ENCODE results near the gene FOXK2.

- TF ChIP-seq POLR2A (IDR thresholded peaks at IDR 0.05) = no peak
- TF ChIP-seq, protein P1, sequence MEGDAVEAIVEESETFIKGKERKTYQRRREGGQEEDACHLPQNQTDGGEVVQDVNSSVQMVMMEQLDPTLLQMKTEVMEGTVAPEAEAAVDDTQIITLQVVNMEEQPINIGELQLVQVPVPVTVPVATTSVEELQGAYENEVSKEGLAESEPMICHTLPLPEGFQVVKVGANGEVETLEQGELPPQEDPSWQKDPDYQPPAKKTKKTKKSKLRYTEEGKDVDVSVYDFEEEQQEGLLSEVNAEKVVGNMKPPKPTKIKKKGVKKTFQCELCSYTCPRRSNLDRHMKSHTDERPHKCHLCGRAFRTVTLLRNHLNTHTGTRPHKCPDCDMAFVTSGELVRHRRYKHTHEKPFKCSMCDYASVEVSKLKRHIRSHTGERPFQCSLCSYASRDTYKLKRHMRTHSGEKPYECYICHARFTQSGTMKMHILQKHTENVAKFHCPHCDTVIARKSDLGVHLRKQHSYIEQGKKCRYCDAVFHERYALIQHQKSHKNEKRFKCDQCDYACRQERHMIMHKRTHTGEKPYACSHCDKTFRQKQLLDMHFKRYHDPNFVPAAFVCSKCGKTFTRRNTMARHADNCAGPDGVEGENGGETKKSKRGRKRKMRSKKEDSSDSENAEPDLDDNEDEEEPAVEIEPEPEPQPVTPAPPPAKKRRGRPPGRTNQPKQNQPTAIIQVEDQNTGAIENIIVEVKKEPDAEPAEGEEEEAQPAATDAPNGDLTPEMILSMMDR (IDR thresholded peaks at IDR 0.05) = no peak
Measured at GRCh38 chr17:82586576-82587233, 67.2 kb downstream of the FOXK2 start.
